Activated CD8-positive, alpha-beta memory T cell treated with anti-CD3 and anti-CD28 coated beads, Interleukin-2, amount 10 ng/mL, durations not matched to agents 7 days and 5 days (primary cell): ENCODE data around the gene TBR1. TPM values are rescaled to one million over a fixed set of nuclear protein-coding genes. Genes with fewer than 3 reads are reported as not detected.

Experiments used
- ATAC-seq: fragments of 150-1000 bp; cut with Tn5 transposase; one replicate; pipeline ENCODE4 v1.10.0; 2021; ENCODE audit warnings: moderate library complexity
- CTCF ChIA-PET: fragments of 350-600 bp; sonication (Branson Sonifier 250); formaldehyde crosslinking; loops from one replicate; lab custom pipeline; 2021; ENCODE audit warnings: antibody characterized with exemption; lab: Charles Lee
- DNase-seq: peaks from one replicate; pipeline ENCODE4 v3.0.0-alpha.2; 2020
- H3K27ac Mint-ChIP-seq: one replicate; pipeline ENCODE4 v1.8.0; 2021; ENCODE audit warnings: mild to moderate bottlenecking, mixed read lengths
- H3K27me3 Mint-ChIP-seq: one replicate; pipeline ENCODE4 v1.8.0; 2021; ENCODE audit warnings: mixed read lengths
- H3K36me3 Mint-ChIP-seq: one replicate; pipeline ENCODE4 v1.8.0; 2021; ENCODE audit warnings: mild to moderate bottlenecking, mixed read lengths
- H3K4me1 Mint-ChIP-seq: one replicate; pipeline ENCODE4 v1.8.0; 2021; ENCODE audit warnings: mixed read lengths
- H3K4me3 Mint-ChIP-seq: one replicate; pipeline ENCODE4 v1.8.0; 2021; ENCODE audit warnings: mild to moderate bottlenecking, moderate library complexity, mixed read lengths
- H3K9me3 Mint-ChIP-seq: one replicate; pipeline ENCODE4 v1.8.0; 2022; ENCODE audit warnings: low read depth, mixed read lengths
- total RNA-seq, 2 experiments: library from RNA; stranded (reverse); gene quantifications; one replicate each; pipeline ENCODE4 v1.2.3, GENCODE V29; 2021

The TBR1 gene
- total RNA-seq, 2 experiments from 2014 or later: 0.05 TPM; not detected in 1

DNA sequence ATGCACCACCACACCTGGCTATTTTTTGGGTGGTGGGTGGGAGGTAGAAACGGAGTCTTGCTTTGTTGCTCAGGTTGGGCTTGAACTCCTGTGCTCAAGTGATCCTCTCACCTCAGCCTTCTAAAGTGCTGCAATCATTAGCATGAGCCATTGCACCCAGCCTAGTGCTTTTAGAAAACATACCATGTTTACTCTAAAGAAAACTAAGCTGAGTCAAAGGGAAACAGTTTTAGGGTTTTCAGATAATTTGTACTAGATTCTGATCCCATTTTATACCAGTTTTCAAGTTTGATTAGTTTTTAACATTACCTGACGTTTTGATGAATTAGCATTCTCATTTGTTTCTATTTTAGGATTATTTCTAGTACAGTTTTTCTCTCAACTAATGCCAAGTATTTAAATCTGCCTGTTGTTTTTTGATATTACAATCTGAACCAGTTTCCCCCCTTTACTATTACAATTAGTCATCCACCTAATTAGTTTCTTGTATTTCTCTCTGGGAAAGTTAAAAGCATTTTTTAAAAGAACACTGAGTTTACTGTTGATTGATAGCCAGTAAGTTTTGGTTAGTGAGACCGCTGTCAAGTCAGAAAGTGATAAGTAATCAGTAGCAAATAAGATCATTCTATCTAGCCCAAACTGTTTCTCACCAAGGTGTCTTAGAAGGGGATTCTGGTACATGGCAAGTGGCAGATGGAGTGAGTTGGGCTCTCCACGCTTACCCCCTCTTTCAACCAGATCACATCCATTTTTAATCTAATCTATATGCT, 24.2 kb upstream of the TBR1 start:
- no peak overlapping the region for H3K27ac Mint-ChIP-seq
- H3K36me3 Mint-ChIP-seq: peaks cover 51% of the 10 kb centered on the region
- no peaks in the 10 kb centered on the region for H3K9me3 Mint-ChIP-seq
- no peak for DNase-seq
- CTCF ChIA-PET: no interaction called here
- ATAC-seq: no peak
- H3K27me3 Mint-ChIP-seq: no peaks in the 10 kb centered on the region
- H3K4me1 Mint-ChIP-seq: peaks cover 19% of the 10 kb centered on the region
- H3K4me3 Mint-ChIP-seq: no peak overlapping the region

DNA sequence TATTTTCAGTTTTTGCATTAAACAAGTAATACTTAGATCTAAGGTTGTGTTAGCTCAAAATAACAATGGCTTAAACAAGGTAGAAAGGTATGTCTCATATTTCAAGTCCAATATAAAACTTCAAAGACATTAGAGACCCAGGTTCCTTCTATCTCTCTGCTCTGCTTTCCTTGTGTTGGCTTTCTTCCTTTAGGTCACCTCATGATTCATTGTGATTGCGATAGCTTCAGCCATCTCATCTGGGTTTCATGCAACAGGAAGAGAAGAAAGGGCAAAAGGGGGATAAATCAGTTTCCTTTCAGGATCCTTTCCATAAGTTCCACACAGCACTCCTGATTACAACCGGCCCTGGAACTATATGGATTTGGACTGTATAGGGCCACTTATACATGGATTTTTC, 16.0 kb upstream of the TBR1 start:
- H3K9me3 Mint-ChIP-seq: no peaks in the 10 kb centered on the region
- no peak overlapping the region for H3K27ac Mint-ChIP-seq
- H3K4me3 Mint-ChIP-seq: no peak overlapping the region
- CTCF ChIA-PET: no interaction called here
- no peaks in the 10 kb centered on the region for H3K27me3 Mint-ChIP-seq
- DNase-seq (no peak), ATAC-seq (no peak)
- no peaks in the 10 kb centered on the region for H3K4me1 Mint-ChIP-seq
- peaks cover 41% of the 10 kb centered on the region for H3K36me3 Mint-ChIP-seq

GRCh38 chr2:161402297-161402696, 13.8 kb upstream of the TBR1 start:
- Mint-ChIP-seq H3K4me3 (no peak overlapping the region), H3K36me3 (peaks cover 26% of the 10 kb centered on the region), H3K4me1 (no peaks in the 10 kb centered on the region), H3K27ac (no peak overlapping the region), H3K27me3 (no peaks in the 10 kb centered on the region), H3K9me3 (no peaks in the 10 kb centered on the region)
- ATAC-seq (no peak), DNase-seq (no peak)
- CTCF ChIA-PET: no interaction called here

DNA sequence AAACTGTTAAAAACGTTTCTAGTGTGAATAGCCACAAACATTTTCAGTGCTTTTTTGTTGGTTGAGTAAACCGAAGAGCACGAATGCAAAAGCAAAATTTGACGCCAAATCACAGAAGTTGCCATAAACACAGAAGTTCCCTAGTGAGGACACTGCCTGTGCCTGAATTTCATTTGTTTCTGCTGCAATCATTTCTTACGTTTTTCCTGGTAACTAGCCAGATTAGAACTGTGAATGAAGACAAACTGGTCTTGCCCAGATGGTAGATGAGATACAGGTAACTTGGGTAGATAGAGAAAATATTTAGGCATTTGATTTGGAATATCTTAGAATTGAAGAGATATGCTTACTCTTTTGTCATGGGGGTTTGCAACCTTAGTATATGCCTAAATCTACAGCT, 9.8 kb upstream of the TBR1 start:
- no peak overlapping the region for H3K4me3 Mint-ChIP-seq
- CTCF ChIA-PET: no interaction called here
- ATAC-seq: no peak

GRCh38 chr2:161407597-161407996, 8.5 kb upstream of the TBR1 start:
- Mint-ChIP-seq H3K27me3 (no peaks in the 10 kb centered on the region), H3K4me3 (no peak overlapping the region), H3K36me3 (peaks cover 23% of the 10 kb centered on the region), H3K9me3 (no peaks in the 10 kb centered on the region), H3K4me1 (no peaks in the 10 kb centered on the region), H3K27ac (no peak overlapping the region)
- ATAC-seq (no peak), DNase-seq (no peak)
- CTCF ChIA-PET: no interaction called here

More for the DNA sequence above, 9.8 kb upstream of the TBR1 start:
- Mint-ChIP-seq H3K27ac (no peak overlapping the region), H3K4me1 (no peaks in the 10 kb centered on the region), H3K27me3 (no peaks in the 10 kb centered on the region), H3K9me3 (no peaks in the 10 kb centered on the region), H3K36me3 (peaks cover 25% of the 10 kb centered on the region)
- no peak for DNase-seq

GRCh38 chr2:161409308-161409907, 6.7 kb upstream of the TBR1 start:
- Mint-ChIP-seq H3K4me1 (peaks cover 3% of the 10 kb centered on the region), H3K27ac (no peak overlapping the region), H3K27me3 (peaks cover 7% of the 10 kb centered on the region), H3K9me3 (no peaks in the 10 kb centered on the region), H3K4me3 (no peak overlapping the region), H3K36me3 (peaks cover 19% of the 10 kb centered on the region)
- CTCF ChIA-PET: no interaction called here
- DNase-seq (no peak), ATAC-seq (no peak)

- DNase-seq: no peak
- Mint-ChIP-seq H3K36me3 (peaks cover 16% of the 10 kb centered on the region), H3K9me3 (no peaks in the 10 kb centered on the region)
Observed at GRCh38 chr2:161412346-161412745, 3.8 kb upstream of the TBR1 start.

GRCh38 chr2:161414042-161415033, 1.8 kb upstream of the TBR1 start:
- H3K4me3 Mint-ChIP-seq: peak overlapping the region; percentile 64
- H3K27me3 Mint-ChIP-seq: peaks cover 53% of the 10 kb centered on the region
- H3K9me3 Mint-ChIP-seq: no peaks in the 10 kb centered on the region
- DNase-seq: peak; percentile 42
- CTCF ChIA-PET: interaction anchor here (1.2 kb wide), 1 partner anchor 13 kb away, joined by 4 read pairs; no protein-coding TSS in a partner anchor
- peaks cover 44% of the 10 kb centered on the region for H3K4me1 Mint-ChIP-seq
- peaks cover 12% of the 10 kb centered on the region for H3K36me3 Mint-ChIP-seq
- no peak overlapping the region for H3K27ac Mint-ChIP-seq
- peak; percentile 56 for ATAC-seq

More at GRCh38 chr2:161412346-161412745, 3.8 kb upstream of the TBR1 start:
- no peak for ATAC-seq
- Mint-ChIP-seq H3K4me3 (no peak overlapping the region), H3K4me1 (peaks cover 28% of the 10 kb centered on the region), H3K27ac (no peak overlapping the region), H3K27me3 (peaks cover 33% of the 10 kb centered on the region)
- CTCF ChIA-PET: no interaction called here

GRCh38 chr2:161415034-161415986, 787 bp upstream of the TBR1 start:
- no peak overlapping the region for H3K27ac Mint-ChIP-seq
- CTCF ChIA-PET: interaction anchor here (0.7 to 1.0 kb wide), 2 partner anchors 97 to 142 kb away, joined by 3 read pairs; no protein-coding TSS in a partner anchor
- ATAC-seq (peak; percentile 40), DNase-seq (no peak)
- peaks cover 13% of the 10 kb centered on the region for H3K36me3 Mint-ChIP-seq
- H3K4me1 Mint-ChIP-seq: peaks cover 45% of the 10 kb centered on the region
- no peaks in the 10 kb centered on the region for H3K9me3 Mint-ChIP-seq
- H3K4me3 Mint-ChIP-seq: peak overlapping the region; percentile 64
- H3K27me3 Mint-ChIP-seq: peaks cover 61% of the 10 kb centered on the region

- Mint-ChIP-seq H3K36me3 (peaks cover 10% of the 10 kb centered on the region), H3K4me1 (peaks cover 48% of the 10 kb centered on the region), H3K27me3 (peaks cover 77% of the 10 kb centered on the region), H3K27ac (peak overlapping the region; percentile 37), H3K4me3 (peak overlapping the region; percentile 44), H3K9me3 (no peaks in the 10 kb centered on the region)
- ATAC-seq (peak; percentile 16), DNase-seq (no peak)
- CTCF ChIA-PET: interaction anchor here (1.0 to 1.6 kb wide), 2 partner anchors 35 to 143 kb away, joined by 3 to 4 read pairs; no protein-coding TSS in a partner anchor
Observed at GRCh38 chr2:161416708-161417437, 776 bp downstream of the TBR1 start.

DNA sequence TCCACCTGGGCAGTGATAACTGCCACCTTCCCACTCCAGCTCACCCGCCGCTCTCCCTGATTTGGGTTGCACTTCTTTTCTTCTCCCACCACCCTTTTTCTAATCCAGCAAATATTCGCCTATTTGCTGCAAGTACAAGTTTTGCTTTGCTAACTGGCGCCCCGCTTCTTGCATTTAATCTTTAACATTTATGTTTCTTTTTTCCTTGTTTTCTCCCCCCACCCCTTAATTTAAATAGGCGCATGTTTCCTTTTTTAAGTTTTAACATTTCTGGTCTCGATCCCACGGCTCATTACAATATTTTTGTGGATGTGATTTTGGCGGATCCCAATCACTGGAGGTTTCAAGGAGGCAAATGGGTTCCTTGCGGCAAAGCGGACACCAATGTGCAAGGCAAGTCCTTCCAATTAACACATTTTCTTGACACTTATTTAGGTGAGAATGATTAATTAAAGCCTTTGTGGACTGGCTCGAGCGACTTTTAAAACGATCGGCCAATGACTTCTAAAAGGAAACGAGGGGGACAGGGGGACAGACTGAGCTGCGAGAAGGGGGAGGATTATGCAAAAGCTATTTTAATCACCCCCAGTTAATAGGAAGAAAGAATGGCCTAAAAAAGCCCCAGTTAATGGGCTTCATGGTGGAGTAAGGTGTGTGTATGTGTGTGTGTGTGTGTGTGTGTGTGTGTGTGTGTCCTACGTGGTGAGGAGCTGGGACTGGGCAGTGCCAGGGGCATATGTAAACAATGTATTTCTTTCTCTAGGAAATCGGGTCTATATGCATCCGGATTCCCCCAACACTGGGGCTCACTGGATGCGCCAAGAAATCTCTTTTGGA, 1.6 kb downstream of the TBR1 start:
- CTCF ChIA-PET: interaction anchor here (0.7 to 1.6 kb wide), 2 partner anchors 11 to 35 kb away, joined by 3 to 4 read pairs; no protein-coding TSS in a partner anchor
- H3K9me3 Mint-ChIP-seq: no peaks in the 10 kb centered on the region
- H3K36me3 Mint-ChIP-seq: peaks cover 6% of the 10 kb centered on the region
- ATAC-seq: no peak
- DNase-seq: no peak
- peaks cover 84% of the 10 kb centered on the region for H3K27me3 Mint-ChIP-seq
- H3K4me1 Mint-ChIP-seq: peaks cover 50% of the 10 kb centered on the region
- peak overlapping the region; percentile 20 for H3K27ac Mint-ChIP-seq
- H3K4me3 Mint-ChIP-seq: peak overlapping the region; percentile 44
